Chondrocyte (in vitro differentiated cells): Measurements from ENCODE around the gene PIP5K1B. TPM values are rescaled to one million over a fixed set of nuclear protein-coding genes. Genes with fewer than 3 reads are reported as not detected.

Experiments
- DNase-seq: peaks from one replicate; pipeline ENCODE4 v3.0.0; 2021; ENCODE audit warnings: mixed read lengths, low spot score
- H3K27ac Mint-ChIP-seq: one replicate; pipeline ENCODE4 v1.8.0; 2021; ENCODE audit warnings: mild to moderate bottlenecking, moderate library complexity, mixed read lengths; ENCODE audit not compliant: unreplicated experiment
- H3K27me3 Mint-ChIP-seq: 2 replicates; pipeline ENCODE4 v1.8.0; 2021; ENCODE audit warnings: low read depth, mixed read lengths
- H3K36me3 Mint-ChIP-seq: 2 replicates; pipeline ENCODE4 v1.8.0; 2021; ENCODE audit warnings: low read depth, mixed read lengths
- H3K4me1 Mint-ChIP-seq: 2 replicates; pipeline ENCODE4 v1.8.0; 2021; ENCODE audit warnings: low read depth, mild to moderate bottlenecking, mixed read lengths
- H3K4me3 Mint-ChIP-seq: one replicate; pipeline ENCODE4 v1.8.0; 2021; ENCODE audit warnings: mild to moderate bottlenecking, moderate library complexity, mixed read lengths; ENCODE audit not compliant: unreplicated experiment
- H3K9me3 Mint-ChIP-seq: 2 replicates; pipeline ENCODE4 v1.8.0; 2021; ENCODE audit warnings: low read depth, mixed read lengths
- CTCF ChIP-seq: fragments of 200-600 bp; sonication (generic); IDR thresholded peaks from 2 replicates; pipeline ENCODE4 v1.5.0; 2021; ENCODE audit warnings: antibody characterized with exemption, mild to moderate bottlenecking, moderate library complexity
- total RNA-seq: library from RNA; stranded (reverse); gene quantifications from 3 replicates; pipeline ENCODE4 v1.2.1, GENCODE V29; 2021

The PIP5K1B gene
- total RNA-seq, 1 donor from 2014 or later: not detected

DNA sequence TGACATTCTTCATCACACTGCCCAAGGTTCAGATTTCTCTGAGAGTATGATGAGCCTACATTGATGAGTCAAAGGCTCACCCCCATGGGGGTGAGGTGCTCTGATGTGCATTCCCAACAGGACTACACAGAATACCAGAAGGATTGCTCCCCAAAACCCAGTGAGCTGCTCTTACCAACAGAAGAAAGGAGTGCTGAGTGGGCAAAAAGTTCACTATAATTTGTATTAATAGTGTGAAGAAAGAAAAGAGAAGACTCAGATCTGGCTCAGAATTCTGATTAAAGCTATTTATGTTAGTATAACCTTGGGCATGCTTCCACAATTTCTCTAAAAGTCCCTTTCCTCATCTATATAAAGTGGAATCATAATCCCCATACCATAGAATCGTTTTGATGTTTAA is 262.8 kb downstream of the PIP5K1B start:
- no peaks in the 10 kb centered on the region for H3K4me1 Mint-ChIP-seq
- peaks cover 12% of the 10 kb centered on the region for H3K27me3 Mint-ChIP-seq
- no peak for DNase-seq
- no peaks in the 10 kb centered on the region for H3K9me3 Mint-ChIP-seq
- no peak for TF ChIP-seq CTCF
- H3K4me3 Mint-ChIP-seq: no peak overlapping the region
- H3K36me3 Mint-ChIP-seq: no peaks in the 10 kb centered on the region
- H3K27ac Mint-ChIP-seq: no peak overlapping the region

DNA sequence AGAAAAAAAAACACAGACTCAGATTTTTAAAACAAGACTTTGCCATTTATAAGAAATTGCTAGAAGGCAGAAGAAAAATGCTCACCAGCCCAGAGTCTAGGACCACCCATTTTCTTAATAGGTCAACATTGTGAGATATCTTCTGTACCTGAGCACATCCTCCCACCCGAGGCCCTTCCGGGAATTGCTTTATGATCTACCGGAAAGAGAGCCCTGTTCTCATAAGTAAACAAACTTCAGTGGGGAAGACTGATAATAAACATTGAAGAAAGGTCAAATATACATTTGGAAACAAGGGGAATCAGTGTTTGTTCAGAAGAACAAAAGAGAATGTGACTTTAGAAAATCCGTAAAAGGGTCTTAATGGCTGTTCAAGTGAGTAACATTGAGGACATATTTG is 264.5 kb downstream of the PIP5K1B start:
- Mint-ChIP-seq H3K27ac (no peak overlapping the region), H3K36me3 (no peaks in the 10 kb centered on the region), H3K4me3 (no peak overlapping the region), H3K9me3 (no peaks in the 10 kb centered on the region), H3K27me3 (peaks cover 8% of the 10 kb centered on the region), H3K4me1 (no peaks in the 10 kb centered on the region)
- no peak for DNase-seq
- no peak for TF ChIP-seq CTCF

DNA sequence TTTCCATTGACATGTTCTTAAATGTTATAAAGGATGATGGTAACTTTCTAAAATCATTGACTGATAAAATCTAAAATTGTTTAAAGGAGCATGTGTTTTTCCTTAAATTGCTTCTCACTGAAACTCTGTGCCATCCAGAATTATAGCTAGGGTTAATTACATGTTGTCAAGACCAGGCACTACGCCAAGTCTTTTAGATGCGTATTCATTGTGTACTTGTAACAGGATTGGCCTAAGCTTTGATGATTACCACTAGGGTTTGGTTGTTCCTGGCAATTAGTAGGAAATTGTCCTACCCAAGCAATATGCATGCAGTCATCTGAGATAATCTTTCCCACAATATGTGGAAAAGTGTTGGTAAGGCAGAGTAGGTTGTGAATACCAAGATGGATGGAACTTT is 265.1 kb downstream of the PIP5K1B start:
- no peak for DNase-seq
- H3K4me3 Mint-ChIP-seq: no peak overlapping the region
- H3K27me3 Mint-ChIP-seq: peaks cover 8% of the 10 kb centered on the region
- no peaks in the 10 kb centered on the region for H3K36me3 Mint-ChIP-seq
- no peak for TF ChIP-seq CTCF
- no peaks in the 10 kb centered on the region for H3K4me1 Mint-ChIP-seq
- no peaks in the 10 kb centered on the region for H3K9me3 Mint-ChIP-seq
- no peak overlapping the region for H3K27ac Mint-ChIP-seq

DNA sequence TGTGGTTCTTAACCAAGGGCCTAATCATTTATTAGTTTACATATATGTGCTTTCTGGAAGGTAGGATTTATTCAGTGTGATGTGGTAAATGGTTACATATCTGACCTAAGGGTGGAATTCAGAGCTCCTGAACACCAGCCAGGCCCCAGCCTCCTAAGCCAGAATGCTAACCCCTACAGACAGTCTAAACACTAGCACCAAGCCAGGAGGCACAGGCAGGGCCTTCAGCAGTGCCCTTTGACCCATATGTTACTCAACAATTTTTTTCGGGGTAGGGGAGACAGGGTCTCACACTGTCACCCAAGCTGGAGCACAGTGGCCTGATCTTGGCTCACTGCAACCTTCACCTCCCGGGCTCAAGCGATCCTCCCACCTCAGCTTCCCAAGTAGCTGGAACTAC is 268.6 kb downstream of the PIP5K1B start:
- no peak for DNase-seq
- Mint-ChIP-seq H3K27ac (no peak overlapping the region), H3K36me3 (no peaks in the 10 kb centered on the region), H3K27me3 (peaks cover 6% of the 10 kb centered on the region), H3K9me3 (no peaks in the 10 kb centered on the region), H3K4me3 (no peak overlapping the region), H3K4me1 (no peaks in the 10 kb centered on the region)
- no peak for TF ChIP-seq CTCF

DNA sequence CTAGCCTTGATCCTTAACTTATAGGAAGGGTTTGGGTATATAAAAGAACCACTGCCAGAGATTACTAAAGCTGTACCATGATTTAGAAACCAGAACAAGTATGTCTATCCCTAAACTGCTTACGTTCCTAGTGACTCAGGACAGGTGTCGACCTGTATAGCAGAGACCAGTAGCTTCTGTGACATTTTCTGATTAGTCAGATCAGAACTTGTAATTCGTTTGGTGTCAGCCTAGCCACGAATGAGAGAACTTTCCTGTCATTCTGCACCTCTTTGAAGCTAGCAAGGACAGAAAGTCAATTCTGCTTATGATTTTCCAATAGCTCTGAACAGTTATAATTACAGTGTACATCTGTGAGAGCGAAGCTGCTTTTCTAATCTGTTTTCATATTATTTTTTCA is 269.4 kb downstream of the PIP5K1B start:
- no peaks in the 10 kb centered on the region for H3K9me3 Mint-ChIP-seq
- no peaks in the 10 kb centered on the region for H3K4me1 Mint-ChIP-seq
- H3K36me3 Mint-ChIP-seq: no peaks in the 10 kb centered on the region
- H3K27me3 Mint-ChIP-seq: peaks cover 12% of the 10 kb centered on the region
- H3K27ac Mint-ChIP-seq: no peak overlapping the region
- no peak overlapping the region for H3K4me3 Mint-ChIP-seq
- DNase-seq: no peak
- no peak for TF ChIP-seq CTCF
